HTR-8/SVneo (cell line): ENCODE data around the gene RAB4B.
"Not testable (repeated sequence)": the region's sequence is repeated elsewhere in the genome, so short reads cannot be mapped to it uniquely, and the experiment has no call there.

ENCODE experiments used
- DNase-seq: peaks from one replicate; pipeline ENCODE4 v3.0.0; 2011; ENCODE audit warnings: low spot score, mixed read lengths; ENCODE audit not compliant: insufficient read length
- FAIRE-seq: peaks from 2 replicates; lab custom pipeline; 2011; peaks lifted over from hg19 to GRCh38; lab: Jason Lieb, UNC

Gene RAB4B

DNA sequence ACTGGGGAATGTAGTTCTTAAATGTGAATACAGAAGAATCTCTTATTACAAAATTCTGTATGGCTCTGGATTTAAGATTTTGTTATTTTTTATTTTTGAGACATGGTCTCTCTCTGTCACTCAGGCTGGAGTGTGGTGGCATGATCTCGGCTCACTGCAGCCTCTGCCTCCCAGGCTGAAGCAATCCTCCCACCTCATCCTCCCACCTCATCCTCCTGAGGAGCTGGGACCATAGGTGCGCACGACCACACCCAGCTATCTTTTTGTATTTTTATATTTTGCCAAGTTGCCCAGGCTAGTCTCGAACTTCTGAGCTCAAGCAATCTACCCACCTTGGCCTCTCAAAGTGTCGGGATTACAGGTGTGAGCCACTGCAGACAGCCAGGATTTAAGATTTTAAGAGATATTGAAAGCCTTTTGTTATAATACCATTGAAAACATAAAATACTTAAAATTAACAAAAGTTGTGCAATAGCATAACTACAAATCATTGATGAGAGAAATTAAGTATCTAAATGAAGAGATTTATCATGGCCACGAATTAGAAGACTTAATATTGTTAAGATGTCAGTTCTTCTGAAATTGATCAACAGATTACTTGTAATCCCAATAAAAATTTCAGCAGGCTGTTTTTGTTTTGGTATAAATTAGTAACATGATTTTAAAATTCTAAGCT is 58.8 kb downstream of the RAB4B start:
- FAIRE-seq, result no peak
- DNase-seq, result no peak

DNA sequence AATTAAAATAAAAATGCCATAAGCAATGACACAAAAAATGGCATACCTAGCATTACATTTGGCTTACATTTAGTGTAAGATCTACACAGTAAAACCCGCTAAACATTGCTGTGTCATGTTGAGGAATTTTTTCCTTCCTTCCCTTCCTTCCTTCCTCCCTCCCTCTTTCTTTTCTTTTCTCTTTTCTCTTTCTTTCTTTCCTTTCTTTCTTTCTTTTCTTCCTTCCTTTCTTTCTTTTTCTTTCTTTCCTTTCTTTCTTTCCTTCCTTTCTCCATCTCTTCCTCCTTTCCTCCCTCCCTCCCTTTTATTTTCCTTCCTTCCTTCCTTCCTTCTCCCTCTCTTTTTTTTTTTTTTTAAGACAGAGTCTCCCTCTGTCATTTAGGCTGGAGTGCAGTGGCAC is 60.4 kb downstream of the RAB4B start:
- FAIRE-seq, DNase-seq: not testable (repeated sequence)

DNA sequence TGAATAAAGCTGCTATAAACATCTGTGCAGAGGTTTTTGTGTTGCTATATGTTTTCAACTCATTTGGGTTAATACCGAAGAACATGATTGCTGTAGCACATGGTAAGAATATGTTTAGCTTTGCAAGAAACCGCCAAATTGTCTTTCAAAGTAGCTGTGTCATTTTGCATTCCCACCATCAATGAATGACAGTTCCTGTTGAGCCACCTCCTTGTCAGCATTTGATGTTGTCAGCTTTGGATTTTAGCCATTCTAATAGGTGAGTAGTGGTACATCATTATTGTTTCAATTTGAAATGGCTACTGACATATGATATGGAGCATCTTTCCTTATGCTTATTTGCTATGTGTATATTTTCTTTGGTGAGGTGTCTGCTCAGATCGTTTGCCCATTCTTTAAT is 64.0 kb downstream of the RAB4B start:
- not testable (repeated sequence) for DNase-seq, FAIRE-seq

GRCh38 chr19:40842997-40843652 is 65.1 kb downstream of the RAB4B start:
- not testable (repeated sequence) for FAIRE-seq, DNase-seq

GRCh38 chr19:40843653-40844052 is 65.6 kb downstream of the RAB4B start:
- not testable (repeated sequence) for FAIRE-seq

More at GRCh38 chr19:40843653-40844052, 65.6 kb downstream of the RAB4B start:
- not testable (repeated sequence) for DNase-seq
